Tibial nerve (tissue), 4 donors: ENCODE results near the gene MAGEH1.
"Not testable (repeated sequence)": the region's sequence is repeated elsewhere in the genome, so short reads cannot be mapped to it uniquely, and the experiment has no call there.

Experiments used
- EP300 ChIP-seq, 2 donors: sonication (generic); formaldehyde crosslinking; IDR thresholded peaks; one replicate each; pipeline ENCODE4 v1.6.1; 2017; ENCODE audit warnings: antibody characterized with exemption in 2 of 2, mild to moderate bottlenecking in 1 of 2
- POLR2A ChIP-seq, 2 donors: fragments of 450-650 bp; IDR thresholded peaks; one replicate each; pipeline ENCODE4 v1.6.1; 2017; ENCODE audit warnings: antibody characterized with exemption in 2 of 2, mild to moderate bottlenecking in 2 of 2, moderate library complexity in 2 of 2
- TF ChIP-seq, protein P1 (sequence below), 5 experiments: fragments of 200-600 bp in 3 of 5; fragments of 450-650 bp in 2 of 5; sonication (generic) in 3 of 5; IDR thresholded peaks; one replicate each; pipeline ENCODE4 v1.5.1; 2016 to 2019; ENCODE audit warnings: antibody characterized with exemption in 5 of 5, mild to moderate bottlenecking in 3 of 5, moderate library complexity in 2 of 5

GRCh38 chrX:55465108-55465507 lies 13.2 kb downstream of the MAGEH1 start:
- TF ChIP-seq POLR2A, EP300 (IDR thresholded peaks at IDR 0.05): not testable (repeated sequence)
- TF ChIP-seq, protein P1, sequence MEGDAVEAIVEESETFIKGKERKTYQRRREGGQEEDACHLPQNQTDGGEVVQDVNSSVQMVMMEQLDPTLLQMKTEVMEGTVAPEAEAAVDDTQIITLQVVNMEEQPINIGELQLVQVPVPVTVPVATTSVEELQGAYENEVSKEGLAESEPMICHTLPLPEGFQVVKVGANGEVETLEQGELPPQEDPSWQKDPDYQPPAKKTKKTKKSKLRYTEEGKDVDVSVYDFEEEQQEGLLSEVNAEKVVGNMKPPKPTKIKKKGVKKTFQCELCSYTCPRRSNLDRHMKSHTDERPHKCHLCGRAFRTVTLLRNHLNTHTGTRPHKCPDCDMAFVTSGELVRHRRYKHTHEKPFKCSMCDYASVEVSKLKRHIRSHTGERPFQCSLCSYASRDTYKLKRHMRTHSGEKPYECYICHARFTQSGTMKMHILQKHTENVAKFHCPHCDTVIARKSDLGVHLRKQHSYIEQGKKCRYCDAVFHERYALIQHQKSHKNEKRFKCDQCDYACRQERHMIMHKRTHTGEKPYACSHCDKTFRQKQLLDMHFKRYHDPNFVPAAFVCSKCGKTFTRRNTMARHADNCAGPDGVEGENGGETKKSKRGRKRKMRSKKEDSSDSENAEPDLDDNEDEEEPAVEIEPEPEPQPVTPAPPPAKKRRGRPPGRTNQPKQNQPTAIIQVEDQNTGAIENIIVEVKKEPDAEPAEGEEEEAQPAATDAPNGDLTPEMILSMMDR (IDR thresholded peaks at IDR 0.05), result not testable (repeated sequence)
